Neural cell (in vitro differentiated cells): ENCODE results near the gene HEXD. TPM values are rescaled to one million over a fixed set of nuclear protein-coding genes. Genes with fewer than 3 reads are reported as not detected.

Experiments
- H2AFZ ChIP-seq: fragments of 200-600, 300-800 bp; sonication (generic), shearing (Covaris generic); 2 replicates; pipeline ENCODE4 v1.6.0; 2014; ENCODE audit warnings: low read depth, mild to moderate bottlenecking, antibody characterized with exemption, low read length, moderate library complexity
- H3F3A ChIP-seq: fragments of 200-600 bp; shearing (Covaris generic); 2 replicates; pipeline ENCODE4 v1.6.1; 2016; ENCODE audit warnings: mild to moderate bottlenecking, moderate library complexity, mixed read lengths, antibody characterized with exemption, low read length; ENCODE audit not compliant: insufficient read depth, poor library complexity, severe bottlenecking
- H3K27ac ChIP-seq: fragments of 200-600, 300-800 bp; sonication (generic), shearing (Covaris generic); 2 replicates; pipeline ENCODE4 v1.5.1; 2014; ENCODE audit warnings: mild to moderate bottlenecking, low read length, moderate library complexity
- H3K27me3 ChIP-seq: fragments of 300-800, 200-600 bp; sonication (generic), shearing (Covaris generic); 2 replicates; pipeline ENCODE4 v1.6.0; 2014; ENCODE audit warnings: mild to moderate bottlenecking, low read depth, low read length, moderate library complexity; ENCODE audit not compliant: insufficient read depth
- H3K36me3 ChIP-seq: fragments of 300-800, 200-600 bp; sonication (generic), shearing (Covaris generic); 2 replicates; pipeline ENCODE4 v1.5.1; 2014; ENCODE audit warnings: mild to moderate bottlenecking, antibody characterized with exemption, low read length, moderate library complexity; ENCODE audit not compliant: insufficient read depth
- H3K4me2 ChIP-seq: fragments of 300-800, 200-600 bp; sonication (generic), shearing (Covaris generic); 2 replicates; pipeline ENCODE4 v1.6.0; 2014; ENCODE audit warnings: mild to moderate bottlenecking, low read length
- H3K4me3 ChIP-seq: fragments of 300-800, 200-600 bp; sonication (generic), shearing (Covaris generic); 2 replicates; pipeline ENCODE4 v1.5.1; 2014; ENCODE audit warnings: mild to moderate bottlenecking, low read length, moderate library complexity
- H3K79me2 ChIP-seq: fragments of 200-600 bp; shearing (Covaris generic); replicated peaks from 2 replicates; pipeline ENCODE4 v1.6.0; 2014; ENCODE audit warnings: mild to moderate bottlenecking, low read length, moderate library complexity; ENCODE audit not compliant: insufficient read depth
- H3K9ac ChIP-seq: fragments of 300-800, 200-600 bp; sonication (generic), shearing (Covaris generic); 2 replicates; pipeline ENCODE4 v1.6.1; 2016; ENCODE audit warnings: mild to moderate bottlenecking, low read length, mixed read lengths
- H3K9me2 ChIP-seq: fragments of 200-600 bp; shearing (Covaris generic); 2 replicates; pipeline ENCODE4 v1.6.1; 2016; ENCODE audit warnings: mild to moderate bottlenecking, low read length, mixed read lengths; ENCODE audit not compliant: insufficient read depth
- H3K9me3 ChIP-seq: fragments of 200-600, 300-800 bp; sonication (generic), shearing (Covaris generic); 2 replicates; pipeline ENCODE4 v1.6.1; 2016; ENCODE audit warnings: mild to moderate bottlenecking, mixed run types, low read length, moderate library complexity, mixed read lengths
- H4K20me1 ChIP-seq: fragments of 200-600 bp; shearing (Covaris generic); 2 replicates; pipeline ENCODE4 v1.6.1; 2016; ENCODE audit warnings: mild to moderate bottlenecking, mixed run types; ENCODE audit not compliant: insufficient read depth
- EP300 ChIP-seq: fragments of 450-650 bp; conservative IDR thresholded peaks from 2 replicates; pipeline ENCODE4 v1.6.1; 2014; ENCODE audit warnings: antibody characterized with exemption, mild to moderate bottlenecking, moderate library complexity; ENCODE audit not compliant: poor library complexity, severe bottlenecking
- EZH2 ChIP-seq: fragments of 200-600, 300-800 bp; shearing (Covaris generic), sonication (generic); IDR thresholded peaks from 2 replicates; pipeline ENCODE4 v1.6.1; 2014; ENCODE audit warnings: antibody characterized with exemption, low read length, borderline replicate concordance, mild to moderate bottlenecking; ENCODE audit not compliant: insufficient read depth, poor library complexity, severe bottlenecking
- MXI1 ChIP-seq: fragments of 450-650 bp; conservative IDR thresholded peaks from 2 replicates; pipeline ENCODE4 v1.6.1; 2014; ENCODE audit warnings: antibody characterized with exemption, mild to moderate bottlenecking; ENCODE audit not compliant: poor library complexity, severe bottlenecking
- POLR2AphosphoS5 ChIP-seq: IDR thresholded peaks from 2 replicates; pipeline ENCODE4 v1.6.1; 2012
- RAD21 ChIP-seq: fragments of 450-650 bp; conservative IDR thresholded peaks from 2 replicates; pipeline ENCODE4 v1.6.1; 2014; ENCODE audit warnings: antibody characterized with exemption, mild to moderate bottlenecking, moderate library complexity
- SMC3 ChIP-seq: fragments of 450-650 bp; conservative IDR thresholded peaks from 2 replicates; pipeline ENCODE4 v1.6.1; 2014; ENCODE audit warnings: antibody characterized with exemption, mild to moderate bottlenecking, moderate library complexity; ENCODE audit not compliant: poor library complexity
- TAF1 ChIP-seq: IDR thresholded peaks from 2 replicates; pipeline ENCODE4 v1.6.1; 2012; ENCODE audit warnings: low read depth
- polyA plus RNA-seq: library from polyadenylated mRNA; depleted of rRNA; stranded (reverse); fragments of >200 nt; gene quantifications from 2 replicates; pipeline ENCODE4 v1.2.3, GENCODE V29; 2014
- TF ChIP-seq, protein P1 (sequence below): IDR thresholded peaks from 2 replicates; pipeline ENCODE4 v1.6.1; 2012; ENCODE audit warnings: borderline replicate concordance
- TF ChIP-seq, protein P2 (sequence below): fragments of 450-650 bp; IDR thresholded peaks from 2 replicates; pipeline ENCODE4 v1.5.1; 2014; ENCODE audit warnings: antibody characterized with exemption, mild to moderate bottlenecking, moderate library complexity; ENCODE audit not compliant: poor library complexity, severe bottlenecking

Gene HEXD
- polyA plus RNA-seq, 1 donor from 2014 or later: 72.8 TPM

DNA sequence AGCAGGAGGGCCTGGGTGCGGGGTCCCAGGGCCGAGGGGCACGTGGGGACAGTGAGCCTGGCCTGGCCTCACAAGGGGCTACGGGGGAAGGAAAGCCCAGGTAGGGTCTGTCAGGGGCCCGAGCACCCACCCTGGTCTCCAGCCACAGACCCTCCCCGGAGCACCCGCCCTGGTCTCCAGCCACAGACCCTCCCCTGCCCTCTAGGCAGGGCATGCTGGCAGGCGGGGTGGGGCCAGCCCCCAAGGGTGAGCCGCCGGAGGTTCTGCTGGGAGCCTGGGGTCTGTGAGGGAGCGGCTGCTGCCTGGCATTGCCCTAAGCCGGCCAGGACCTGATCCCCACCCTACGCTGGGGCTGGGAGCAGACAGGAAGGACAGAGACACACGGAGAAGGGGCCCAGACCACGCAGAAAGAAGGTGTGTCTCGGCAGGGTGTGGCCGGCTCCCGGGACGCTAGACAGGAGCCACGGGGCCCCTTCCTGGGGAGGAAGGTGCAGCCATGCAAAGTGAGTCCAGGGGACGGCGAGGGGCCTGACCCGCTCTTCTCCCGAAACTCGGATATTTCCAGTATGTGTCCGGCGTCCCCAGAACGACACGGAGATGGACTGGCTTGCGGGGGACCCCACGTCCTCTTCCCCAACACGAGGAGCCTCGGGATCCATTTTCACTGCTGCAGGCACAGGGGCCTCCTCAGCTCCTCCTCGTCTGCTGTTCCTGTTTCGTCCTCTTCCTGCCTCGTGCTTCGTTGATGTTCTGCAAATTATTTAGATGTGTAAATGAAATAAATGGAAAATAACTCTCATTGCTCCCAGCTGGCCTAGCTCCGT is 31.1 kb upstream of the HEXD start:
- no peaks in the 10 kb centered on the region for H3K36me3 ChIP-seq
- H3F3A ChIP-seq: no peaks in the 10 kb centered on the region
- TF ChIP-seq, protein P1, sequence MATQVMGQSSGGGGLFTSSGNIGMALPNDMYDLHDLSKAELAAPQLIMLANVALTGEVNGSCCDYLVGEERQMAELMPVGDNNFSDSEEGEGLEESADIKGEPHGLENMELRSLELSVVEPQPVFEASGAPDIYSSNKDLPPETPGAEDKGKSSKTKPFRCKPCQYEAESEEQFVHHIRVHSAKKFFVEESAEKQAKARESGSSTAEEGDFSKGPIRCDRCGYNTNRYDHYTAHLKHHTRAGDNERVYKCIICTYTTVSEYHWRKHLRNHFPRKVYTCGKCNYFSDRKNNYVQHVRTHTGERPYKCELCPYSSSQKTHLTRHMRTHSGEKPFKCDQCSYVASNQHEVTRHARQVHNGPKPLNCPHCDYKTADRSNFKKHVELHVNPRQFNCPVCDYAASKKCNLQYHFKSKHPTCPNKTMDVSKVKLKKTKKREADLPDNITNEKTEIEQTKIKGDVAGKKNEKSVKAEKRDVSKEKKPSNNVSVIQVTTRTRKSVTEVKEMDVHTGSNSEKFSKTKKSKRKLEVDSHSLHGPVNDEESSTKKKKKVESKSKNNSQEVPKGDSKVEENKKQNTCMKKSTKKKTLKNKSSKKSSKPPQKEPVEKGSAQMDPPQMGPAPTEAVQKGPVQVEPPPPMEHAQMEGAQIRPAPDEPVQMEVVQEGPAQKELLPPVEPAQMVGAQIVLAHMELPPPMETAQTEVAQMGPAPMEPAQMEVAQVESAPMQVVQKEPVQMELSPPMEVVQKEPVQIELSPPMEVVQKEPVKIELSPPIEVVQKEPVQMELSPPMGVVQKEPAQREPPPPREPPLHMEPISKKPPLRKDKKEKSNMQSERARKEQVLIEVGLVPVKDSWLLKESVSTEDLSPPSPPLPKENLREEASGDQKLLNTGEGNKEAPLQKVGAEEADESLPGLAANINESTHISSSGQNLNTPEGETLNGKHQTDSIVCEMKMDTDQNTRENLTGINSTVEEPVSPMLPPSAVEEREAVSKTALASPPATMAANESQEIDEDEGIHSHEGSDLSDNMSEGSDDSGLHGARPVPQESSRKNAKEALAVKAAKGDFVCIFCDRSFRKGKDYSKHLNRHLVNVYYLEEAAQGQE: no peak
- TF ChIP-seq, protein P2, sequence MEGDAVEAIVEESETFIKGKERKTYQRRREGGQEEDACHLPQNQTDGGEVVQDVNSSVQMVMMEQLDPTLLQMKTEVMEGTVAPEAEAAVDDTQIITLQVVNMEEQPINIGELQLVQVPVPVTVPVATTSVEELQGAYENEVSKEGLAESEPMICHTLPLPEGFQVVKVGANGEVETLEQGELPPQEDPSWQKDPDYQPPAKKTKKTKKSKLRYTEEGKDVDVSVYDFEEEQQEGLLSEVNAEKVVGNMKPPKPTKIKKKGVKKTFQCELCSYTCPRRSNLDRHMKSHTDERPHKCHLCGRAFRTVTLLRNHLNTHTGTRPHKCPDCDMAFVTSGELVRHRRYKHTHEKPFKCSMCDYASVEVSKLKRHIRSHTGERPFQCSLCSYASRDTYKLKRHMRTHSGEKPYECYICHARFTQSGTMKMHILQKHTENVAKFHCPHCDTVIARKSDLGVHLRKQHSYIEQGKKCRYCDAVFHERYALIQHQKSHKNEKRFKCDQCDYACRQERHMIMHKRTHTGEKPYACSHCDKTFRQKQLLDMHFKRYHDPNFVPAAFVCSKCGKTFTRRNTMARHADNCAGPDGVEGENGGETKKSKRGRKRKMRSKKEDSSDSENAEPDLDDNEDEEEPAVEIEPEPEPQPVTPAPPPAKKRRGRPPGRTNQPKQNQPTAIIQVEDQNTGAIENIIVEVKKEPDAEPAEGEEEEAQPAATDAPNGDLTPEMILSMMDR: no peak
- TF ChIP-seq RAD21 (no peak), TAF1 (no peak), EZH2 (no peak), POLR2AphosphoS5 (no peak), MXI1 (no peak), SMC3 (no peak), EP300 (no peak)
- no peaks in the 10 kb centered on the region for H3K9me2 ChIP-seq
- H3K9me3 ChIP-seq: no peaks in the 10 kb centered on the region
- no peaks in the 10 kb centered on the region for H3K27me3 ChIP-seq
- H3K4me2 ChIP-seq: no peak overlapping the region
- no peaks in the 10 kb centered on the region for H3K79me2 ChIP-seq
- no peak overlapping the region for H3K4me3 ChIP-seq
- no peak overlapping the region for H3K9ac ChIP-seq
- H2AFZ ChIP-seq: no peak overlapping the region
- H3K27ac ChIP-seq: no peak overlapping the region
- no peaks in the 10 kb centered on the region for H4K20me1 ChIP-seq

- H3K9me2 ChIP-seq: no peaks in the 10 kb centered on the region
Observed at GRCh38 chr17:82387705-82388106, 30.4 kb upstream of the HEXD start.

More at GRCh38 chr17:82387705-82388106, 30.4 kb upstream of the HEXD start:
- no peaks in the 10 kb centered on the region for H3K36me3 ChIP-seq
- TF ChIP-seq, protein P2: no peak
- TF ChIP-seq SMC3: no peak
- H3K4me2 ChIP-seq: no peak overlapping the region
- H3K9ac ChIP-seq: no peak overlapping the region
- H4K20me1 ChIP-seq: no peaks in the 10 kb centered on the region
- H2AFZ ChIP-seq: no peak overlapping the region
- H3K79me2 ChIP-seq: no peaks in the 10 kb centered on the region
- no peaks in the 10 kb centered on the region for H3F3A ChIP-seq
- H3K4me3 ChIP-seq: no peak overlapping the region
- H3K9me3 ChIP-seq: no peaks in the 10 kb centered on the region
- no peak overlapping the region for H3K27ac ChIP-seq
- no peaks in the 10 kb centered on the region for H3K27me3 ChIP-seq
